Skeletal muscle cell (primary cell): ENCODE measurements around the gene ATF6.

Source experiments
- DNase-seq: peaks from one replicate; pipeline ENCODE4 v3.0.0-alpha.2; 2010; ENCODE audit warnings: low read depth
- H3K4me3 ChIP-seq: 2 replicates; pipeline ENCODE4 v1.5.1; 2011; ENCODE audit warnings: low read depth, mild to moderate bottlenecking, control low read depth, low read length, moderate library complexity

Gene ATF6

GRCh38 chr1:161866241-161866640 lies 100.1 kb downstream of the ATF6 start:
- no peak for DNase-seq
- no peak overlapping the region for H3K4me3 ChIP-seq

DNA sequence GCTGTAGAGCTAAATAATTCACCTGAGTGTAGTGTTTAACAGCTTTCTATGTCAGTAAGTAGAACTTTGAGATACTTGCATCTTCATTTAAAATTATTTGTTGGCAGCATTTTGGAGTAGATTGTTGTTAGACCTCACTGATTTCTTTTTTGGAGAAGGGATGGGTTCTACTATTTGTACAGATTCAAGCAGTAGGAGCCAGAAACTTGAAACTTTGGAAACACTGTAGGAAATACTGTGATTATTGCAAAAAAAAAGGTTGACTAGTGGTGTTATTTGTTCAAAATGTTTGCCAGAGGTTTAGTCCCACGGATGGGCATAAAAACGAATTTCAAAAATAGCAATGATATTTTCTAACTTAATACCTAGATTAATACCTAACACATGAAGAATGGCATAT lies 102.7 kb downstream of the ATF6 start:
- DNase-seq = no peak
- H3K4me3 ChIP-seq = no peak overlapping the region

- H3K4me3 ChIP-seq = no peak overlapping the region
- DNase-seq = no peak
These were observed 103.2 kb downstream of the ATF6 start for GRCh38 chr1:161869291-161869690.

GRCh38 chr1:161872506-161872905 lies 106.4 kb downstream of the ATF6 start:
- no peak overlapping the region for H3K4me3 ChIP-seq
- no peak for DNase-seq

DNA sequence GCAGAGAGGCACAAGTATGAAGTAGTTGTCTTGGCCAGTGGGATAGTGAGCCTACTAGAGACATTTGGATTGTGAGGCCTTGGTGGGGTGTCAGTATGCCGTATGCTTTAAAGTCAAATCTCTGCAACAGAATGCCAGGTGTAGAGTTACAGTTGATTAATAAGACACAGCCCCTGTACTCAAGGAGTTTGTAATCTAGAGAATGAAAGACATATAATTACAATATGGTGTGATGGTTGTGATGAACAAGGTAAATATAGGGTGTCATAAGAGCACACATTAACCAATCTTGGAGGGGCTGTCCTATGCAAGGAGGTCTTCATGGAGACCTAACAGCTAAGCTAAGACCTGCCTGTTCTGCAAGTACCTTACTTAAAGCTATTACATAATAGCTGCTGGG lies 113.1 kb downstream of the ATF6 start:
- H3K4me3 ChIP-seq = no peak overlapping the region
- no peak for DNase-seq

- no peak overlapping the region for H3K4me3 ChIP-seq
These were observed 118.4 kb downstream of the ATF6 start for GRCh38 chr1:161884475-161884874.

GRCh38 chr1:161885003-161885402 lies 118.9 kb downstream of the ATF6 start:
- DNase-seq = peak; percentile 97
- H3K4me3 ChIP-seq = no peak overlapping the region

More at GRCh38 chr1:161884475-161884874, 118.4 kb downstream of the ATF6 start:
- DNase-seq = no peak

GRCh38 chr1:161885759-161886158 lies 119.6 kb downstream of the ATF6 start:
- H3K4me3 ChIP-seq = no peak overlapping the region
- DNase-seq = no peak

- DNase-seq = no peak
- no peak overlapping the region for H3K4me3 ChIP-seq
These were observed 120.5 kb downstream of the ATF6 start for GRCh38 chr1:161886589-161886988.

- DNase-seq = peak; percentile 34
- no peak overlapping the region for H3K4me3 ChIP-seq
These were observed 121.7 kb downstream of the ATF6 start for GRCh38 chr1:161887730-161888287.

GRCh38 chr1:161890574-161890973 lies 124.5 kb downstream of the ATF6 start:
- H3K4me3 ChIP-seq = no peak overlapping the region
- DNase-seq = no peak

GRCh38 chr1:161899091-161899490 lies 133.0 kb downstream of the ATF6 start:
- DNase-seq = no peak
- no peak overlapping the region for H3K4me3 ChIP-seq

- DNase-seq = no peak
- H3K4me3 ChIP-seq = no peak overlapping the region
These were observed 134.0 kb downstream of the ATF6 start for GRCh38 chr1:161900160-161900559.

DNA sequence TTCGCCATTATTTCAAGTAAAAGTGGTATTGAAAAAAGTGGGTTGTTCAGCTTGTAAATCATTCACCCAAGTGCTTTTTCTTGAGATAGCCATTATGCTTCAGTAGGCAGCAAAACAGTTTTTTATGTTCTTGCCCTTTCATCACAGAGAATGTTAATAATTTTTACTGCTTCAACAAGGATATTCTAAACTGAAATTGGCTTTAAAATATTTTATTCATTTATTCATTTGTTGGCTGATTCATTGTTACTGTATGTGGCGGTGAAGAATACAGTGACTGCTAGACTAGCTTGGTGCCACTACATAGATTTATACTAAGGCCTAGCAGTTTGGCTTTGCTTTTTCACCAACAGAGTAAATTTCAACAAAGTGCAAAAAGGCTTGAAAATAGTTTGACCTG lies 136.1 kb downstream of the ATF6 start:
- no peak overlapping the region for H3K4me3 ChIP-seq
- no peak for DNase-seq

DNA sequence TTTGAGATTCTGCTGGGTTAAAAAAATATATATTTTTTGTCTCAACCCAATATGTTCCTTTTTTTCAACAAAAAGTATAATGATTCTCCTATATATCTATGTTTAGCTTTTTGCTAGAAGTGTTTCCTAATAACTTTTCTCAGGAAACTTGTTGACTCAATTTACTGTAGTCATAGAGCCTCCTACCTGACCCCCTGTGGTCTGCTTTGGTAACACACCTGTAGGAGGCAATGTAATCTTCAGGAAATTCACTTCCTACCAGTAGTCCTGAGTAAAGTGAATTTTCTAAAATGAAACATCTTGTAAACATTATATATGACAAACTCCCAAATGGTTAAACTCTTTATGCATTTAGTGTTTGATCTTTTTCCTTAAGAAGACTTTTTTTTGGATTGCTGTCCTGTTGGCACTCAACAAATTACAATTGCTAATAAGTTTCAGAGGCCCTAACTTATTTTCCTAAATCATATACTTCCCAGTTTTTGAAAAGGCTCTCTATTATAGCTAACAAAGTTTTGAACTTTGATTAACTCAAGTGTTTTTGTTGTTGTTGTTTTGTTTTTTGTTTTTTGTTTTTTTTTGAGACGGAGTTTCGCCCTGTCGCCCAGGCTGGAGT lies 139.3 kb downstream of the ATF6 start:
- H3K4me3 ChIP-seq = no peak overlapping the region
- no peak for DNase-seq

DNA sequence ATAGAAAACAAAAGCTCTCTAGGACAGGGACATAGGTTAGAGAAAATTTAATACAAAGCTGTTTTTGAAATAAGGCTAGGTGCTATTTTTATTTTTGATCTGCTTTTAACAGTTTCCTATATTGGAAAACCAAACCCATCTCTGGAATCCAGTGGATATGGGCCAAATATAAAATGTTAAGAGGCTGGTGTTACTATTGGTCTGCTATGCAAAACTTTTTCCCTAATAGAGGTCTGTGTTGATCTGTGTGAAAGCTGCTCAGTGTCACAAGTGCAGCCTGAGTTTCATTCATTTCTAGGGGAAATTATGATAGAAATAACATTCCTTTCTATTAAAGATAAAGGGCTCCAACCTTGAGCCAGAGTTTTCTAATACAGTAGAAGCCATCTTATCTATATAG lies 141.1 kb downstream of the ATF6 start:
- no peak overlapping the region for H3K4me3 ChIP-seq
- no peak for DNase-seq

DNA sequence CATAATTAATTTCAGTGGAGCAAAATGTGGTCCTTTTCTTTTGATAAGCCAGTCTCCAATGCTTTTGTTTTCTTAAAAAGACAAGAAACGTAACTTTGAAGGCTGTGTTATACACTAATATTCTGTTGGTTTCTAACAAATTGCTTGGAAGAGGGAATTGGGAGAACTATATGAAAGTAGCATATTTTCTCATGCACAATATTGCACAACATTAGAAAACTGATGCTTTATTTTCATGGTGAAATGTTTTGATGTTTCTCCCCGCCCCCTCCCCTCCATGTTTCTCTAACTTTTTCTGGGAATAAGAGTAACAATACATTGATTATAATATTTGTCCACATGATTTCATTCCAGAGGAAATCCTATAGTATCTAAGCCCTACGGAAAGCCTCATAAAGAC lies 142.1 kb downstream of the ATF6 start:
- no peak for DNase-seq
- H3K4me3 ChIP-seq = no peak overlapping the region

GRCh38 chr1:161910604-161911003 lies 144.5 kb downstream of the ATF6 start:
- H3K4me3 ChIP-seq = no peak overlapping the region
- DNase-seq = no peak

DNA sequence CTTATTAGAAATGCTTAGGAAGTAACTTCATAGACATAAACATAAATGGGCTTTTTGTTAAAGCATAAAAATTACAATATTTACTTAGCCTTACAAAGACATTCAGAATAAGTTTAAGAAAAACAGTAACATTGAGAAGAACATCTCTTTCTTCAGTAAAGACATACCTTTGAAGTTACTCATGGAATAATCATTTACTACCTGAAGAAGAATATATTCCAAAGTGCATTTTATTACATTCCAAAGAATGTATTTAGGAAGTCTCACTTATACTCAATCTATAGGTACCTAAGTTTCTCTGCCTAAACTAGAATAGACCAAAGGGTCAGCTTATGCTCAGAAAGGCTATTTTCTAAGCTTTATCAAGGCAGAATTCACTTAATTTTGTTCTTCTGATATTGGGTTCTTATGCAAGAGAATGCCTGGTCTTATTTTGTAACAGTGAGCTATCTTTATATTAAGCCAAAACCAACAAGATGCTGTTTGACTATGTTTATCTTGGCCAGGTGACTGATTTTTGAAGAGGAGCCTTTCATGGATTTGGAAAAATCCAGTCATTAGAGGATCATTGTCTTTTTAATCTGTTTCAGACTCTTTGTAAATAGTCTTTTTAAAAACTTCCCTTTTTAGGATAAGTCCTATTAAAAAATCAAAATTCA lies 147.5 kb downstream of the ATF6 start:
- H3K4me3 ChIP-seq = no peak overlapping the region
- DNase-seq = peak; percentile 54

DNA sequence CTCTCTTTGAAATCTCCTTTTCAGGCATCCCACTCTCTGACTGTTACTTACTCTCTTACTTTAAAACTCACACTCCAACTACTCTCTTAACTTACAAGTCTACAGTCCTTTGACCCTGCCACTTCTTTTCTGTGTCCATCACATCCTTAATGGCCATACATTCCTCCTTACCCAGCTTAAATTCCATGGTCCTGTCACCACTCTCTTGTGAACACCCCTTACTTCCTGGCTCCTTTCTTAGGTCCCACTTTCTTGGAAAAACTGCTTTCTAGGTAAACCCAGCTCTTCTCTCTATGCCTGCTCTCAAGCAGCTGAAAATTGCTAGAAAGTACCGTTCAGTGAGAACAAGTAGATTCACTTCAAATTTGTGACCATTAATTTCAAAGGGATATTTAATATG lies 148.5 kb downstream of the ATF6 start:
- no peak overlapping the region for H3K4me3 ChIP-seq
- no peak for DNase-seq

DNA sequence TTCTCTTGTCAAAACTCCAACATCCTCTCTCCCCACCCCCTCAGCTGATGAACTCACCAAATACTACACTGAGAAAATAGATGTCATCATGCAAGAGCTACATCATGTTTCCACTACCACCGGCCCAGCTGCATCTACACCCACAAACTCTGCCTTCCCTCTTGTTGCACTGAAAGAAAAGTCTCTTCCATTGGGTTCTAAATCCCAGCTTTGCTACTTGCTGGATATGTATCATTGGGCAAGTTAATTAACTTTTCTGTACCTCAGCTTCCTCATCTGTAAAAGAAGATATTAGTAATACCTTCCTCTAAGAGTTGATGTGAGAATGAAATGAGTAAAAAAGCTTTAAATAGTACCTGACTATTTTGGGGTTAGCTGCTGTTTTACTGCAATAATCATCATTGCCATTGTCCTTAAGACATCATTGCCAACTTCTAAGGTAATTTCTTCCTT lies 149.0 kb downstream of the ATF6 start:
- H3K4me3 ChIP-seq = no peak overlapping the region
- no peak for DNase-seq
